K562 (cell line): ENCODE results near the gene AGAP3. TPM values are rescaled to one million over a fixed set of nuclear protein-coding genes. Genes with fewer than 3 reads are reported as not detected.

Experiments used
- ATF1 ChIP-seq, 2 experiments: fragments of 450-650 bp in 1 of 2; IDR thresholded peaks; 2 replicates each; pipeline ENCODE4 v1.6.1; 2016; ENCODE audit warnings: missing compliant biosample characterization in 1 of 2, missing genetic modification characterization in 1 of 2
- FOXJ3 ChIP-seq: sonication (generic); formaldehyde crosslinking; IDR thresholded peaks from 2 replicates; pipeline ENCODE4 v1.4.0; 2020; ENCODE audit warnings: mild to moderate bottlenecking, missing genetic modification reagents
- KLF10 ChIP-seq: fragments of 250-450 bp; sonication (Bioruptor Pico); IDR thresholded peaks from 2 replicates; pipeline ENCODE4 v1.6.1; 2021; ENCODE audit warnings: matching md5 sums
- POLR2G ChIP-seq: fragments of 200-400 bp; formaldehyde crosslinking; IDR thresholded peaks from 2 replicates; pipeline ENCODE4 v1.6.1; 2017; ENCODE audit warnings: low read depth, mild to moderate bottlenecking, antibody characterized with exemption, low read length, moderate library complexity
- RBBP5 ChIP-seq: fragments of 200-600 bp; sonication (generic); IDR thresholded peaks from 2 replicates; pipeline ENCODE4 v1.6.1; 2012; ENCODE audit warnings: borderline replicate concordance, mild to moderate bottlenecking, low read length, control low read depth, inconsistent platforms; ENCODE audit not compliant: insufficient read depth, poor library complexity, severe bottlenecking
- RCOR1 ChIP-seq, 2 experiments: IDR thresholded peaks; 2 replicates each; pipeline ENCODE4 v1.6.1; 2012; ENCODE audit warnings: low read depth in 2 of 2, low read length in 2 of 2, borderline replicate concordance in 1 of 2, improper control_type of control experiment in 1 of 2
- SIN3B ChIP-seq: fragments of 450-650 bp; IDR thresholded peaks from 2 replicates; pipeline ENCODE4 v1.6.1; 2017; ENCODE audit warnings: low read depth, mild to moderate bottlenecking, moderate library complexity
- SMAD4 ChIP-seq: fragments of 250-450 bp; sonication (Bioruptor Pico); conservative IDR thresholded peaks from 2 replicates; pipeline ENCODE4 v1.8.0; 2021; ENCODE audit warnings: inconsistent platforms, mild to moderate bottlenecking, moderate library complexity
- STAG1 ChIP-seq: sonication (generic); formaldehyde crosslinking; IDR thresholded peaks from 2 replicates; pipeline ENCODE4 v1.5.0; 2020; ENCODE audit warnings: missing genetic modification reagents, borderline replicate concordance
- TBL1XR1 ChIP-seq, 2 experiments: IDR thresholded peaks; 2 replicates each; pipeline ENCODE4 v1.6.1; 2012; ENCODE audit warnings: improper control_type of control experiment in 2 of 2, low read length in 2 of 2, mild to moderate bottlenecking in 1 of 2
- XRCC4 ChIP-seq: IDR thresholded peaks from one replicate; pipeline ENCODE4 v1.6.1; 2011; ENCODE audit not compliant: insufficient read depth, insufficient read length; ENCODE audit errors: extremely low read depth
- ZNF764 ChIP-seq: fragments of 250-450 bp; sonication (Bioruptor Pico); IDR thresholded peaks from 2 replicates; pipeline ENCODE4 v1.4.0; 2020; ENCODE audit warnings: low read depth, mild to moderate bottlenecking, moderate library complexity
- polyA plus RNA-seq, 8 experiments: library from polyadenylated mRNA; depleted of rRNA in 4 of 8; stranded (reverse) in 5 of 8; unstranded in 3 of 8; fragments of >200 nt; fragmentation: Nextera tagmentation in 2 of 8; fragmentation: Illumina TruSeq in 1 of 8; extraction: Ambion mirVana in 2 of 8; extraction: Trizol in 1 of 8; gene quantifications; 2 replicates each; pipeline versions ENCODE4 v1.2.1 to v1.2.3, GENCODE V29; 2011 to 2014; ENCODE audit warnings: inconsistent platforms in 1 of 8, missing spikeins in 1 of 8
- total RNA-seq, 7 experiments: library from RNA; depleted of rRNA in 6 of 7; stranded (reverse); fragments of >200 nt in 6 of 7; fragmentation: Illumina TruSeq in 2 of 7; extraction: Trizol in 2 of 7; gene quantifications; 2 replicates each; pipeline versions ENCODE4 v1.2.1 to v1.2.3, GENCODE V29; 2011 to 2021; ENCODE audit warnings: low replicate concordance in 1 of 7
- TF ChIP-seq, protein P1 (sequence below): fragments of 450-650 bp; formaldehyde crosslinking; IDR thresholded peaks from 2 replicates; pipeline ENCODE4 v1.4.0; 2020; ENCODE audit warnings: mild to moderate bottlenecking, moderate library complexity
- TF ChIP-seq, protein P2 (sequence below), 2 experiments: fragments of 450-650 bp; formaldehyde crosslinking in 1 of 2; IDR thresholded peaks; 2 replicates each; pipeline versions ENCODE4 v1.4.0 to v1.6.1; 2014 to 2020; ENCODE audit warnings: mild to moderate bottlenecking in 2 of 2, borderline replicate concordance in 1 of 2, low read depth in 1 of 2
- TF ChIP-seq, protein P3 (sequence below): sonication (generic); formaldehyde crosslinking; IDR thresholded peaks from 2 replicates; pipeline ENCODE4 v1.8.0; 2022; ENCODE audit warnings: mild to moderate bottlenecking, missing genetic modification reagents

The AGAP3 gene
- total and polyA plus RNA-seq, 9 of the 15 experiments (the other 6 are each of a cell fraction or from before 2014, with no cell fraction given), result 3.4 to 208 (median 62.2) TPM

DNA sequence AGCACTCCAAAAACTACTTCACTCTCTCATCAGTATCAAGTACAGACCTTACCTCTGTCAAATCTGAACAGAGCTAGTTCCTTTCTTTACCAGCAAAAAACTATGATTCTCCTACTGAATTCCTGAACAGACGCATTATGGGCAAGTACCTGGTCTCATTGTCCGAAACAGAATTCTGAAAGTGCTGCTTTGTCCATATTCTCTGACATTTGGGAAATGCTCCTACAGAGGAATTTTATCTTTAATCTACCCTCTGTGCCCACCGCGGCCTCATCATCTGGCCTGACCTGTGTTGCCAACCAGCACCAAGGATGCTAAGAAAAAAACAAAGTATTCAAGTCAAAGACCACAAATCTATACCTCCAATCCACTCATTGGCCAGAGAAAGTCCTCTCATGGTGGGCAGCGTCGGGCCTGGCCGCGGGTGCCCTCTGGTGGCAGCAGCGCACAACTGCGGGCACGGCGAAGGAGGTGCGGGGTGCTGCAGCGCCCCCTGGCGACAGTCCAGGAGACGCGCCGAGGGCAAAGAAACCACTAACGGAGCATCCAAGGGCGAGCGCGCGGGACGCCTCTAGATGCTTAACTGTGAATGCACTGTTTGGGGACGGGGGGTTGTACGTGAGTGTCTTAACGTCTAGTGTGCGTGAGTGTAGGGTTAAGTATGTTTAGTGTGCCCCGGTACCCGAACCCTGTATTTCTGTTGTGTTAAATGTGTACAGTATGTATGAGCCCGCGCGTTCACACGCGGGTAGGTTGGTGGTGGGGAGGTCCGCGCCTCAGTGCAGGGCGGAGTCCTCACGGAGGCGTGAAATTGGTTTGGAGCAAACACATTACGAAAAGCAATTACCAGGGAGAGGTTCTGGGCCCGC lies 86.2 kb downstream of the AGAP3 start (continued):
- TF ChIP-seq, protein P1, sequence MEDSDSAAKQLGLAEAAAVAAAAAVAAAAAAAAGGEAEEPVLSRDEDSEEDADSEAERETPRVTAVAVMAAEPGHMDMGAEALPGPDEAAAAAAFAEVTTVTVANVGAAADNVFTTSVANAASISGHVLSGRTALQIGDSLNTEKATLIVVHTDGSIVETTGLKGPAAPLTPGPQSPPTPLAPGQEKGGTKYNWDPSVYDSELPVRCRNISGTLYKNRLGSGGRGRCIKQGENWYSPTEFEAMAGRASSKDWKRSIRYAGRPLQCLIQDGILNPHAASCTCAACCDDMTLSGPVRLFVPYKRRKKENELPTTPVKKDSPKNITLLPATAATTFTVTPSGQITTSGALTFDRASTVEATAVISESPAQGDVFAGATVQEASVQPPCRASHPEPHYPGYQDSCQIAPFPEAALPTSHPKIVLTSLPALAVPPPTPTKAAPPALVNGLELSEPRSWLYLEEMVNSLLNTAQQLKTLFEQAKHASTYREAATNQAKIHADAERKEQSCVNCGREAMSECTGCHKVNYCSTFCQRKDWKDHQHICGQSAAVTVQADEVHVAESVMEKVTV, result peak; percentile 96
- TF ChIP-seq FOXJ3 (CRISPR knock-in tag) (no peak), KLF10 (CRISPR knock-in tag) (no peak), SMAD4 (CRISPR knock-in tag) (peak; percentile 64), ATF1 (CRISPR knock-in tag; IDR thresholded peaks at IDR 0.05) (peak; percentile 60; the same call in 1 of the 2 replicates), ATF1 (tag; IDR thresholded peaks at IDR 0.05) (peak; percentile 82), RCOR1 (IDR thresholded peaks at IDR 0.05; ENCODE audit: borderline replicate concordance in 1 of 2, low read depth in 2 of 2, low read length in 2 of 2) (peak; percentile 67 to 92; a peak in 3 of 4 replicates), STAG1 (CRISPR knock-in tag) (peak; percentile 97), POLR2G (0 out of 2 replicates have a peak, but pooled peaks have one; percentile 45), XRCC4 (no peak), RBBP5 (peak; percentile 41), ZNF764 (CRISPR knock-in tag) (0 out of 2 replicates have a peak, but pooled peaks have one; percentile 22), SIN3B (0 out of 2 replicates have a peak, but pooled peaks have one; percentile 15), TBL1XR1 (IDR thresholded peaks at IDR 0.05; ENCODE audit: low read length in 2 of 2) (peak; percentile 62 to 87; a peak in 2 of 4 replicates)
- TF ChIP-seq, protein P2, sequence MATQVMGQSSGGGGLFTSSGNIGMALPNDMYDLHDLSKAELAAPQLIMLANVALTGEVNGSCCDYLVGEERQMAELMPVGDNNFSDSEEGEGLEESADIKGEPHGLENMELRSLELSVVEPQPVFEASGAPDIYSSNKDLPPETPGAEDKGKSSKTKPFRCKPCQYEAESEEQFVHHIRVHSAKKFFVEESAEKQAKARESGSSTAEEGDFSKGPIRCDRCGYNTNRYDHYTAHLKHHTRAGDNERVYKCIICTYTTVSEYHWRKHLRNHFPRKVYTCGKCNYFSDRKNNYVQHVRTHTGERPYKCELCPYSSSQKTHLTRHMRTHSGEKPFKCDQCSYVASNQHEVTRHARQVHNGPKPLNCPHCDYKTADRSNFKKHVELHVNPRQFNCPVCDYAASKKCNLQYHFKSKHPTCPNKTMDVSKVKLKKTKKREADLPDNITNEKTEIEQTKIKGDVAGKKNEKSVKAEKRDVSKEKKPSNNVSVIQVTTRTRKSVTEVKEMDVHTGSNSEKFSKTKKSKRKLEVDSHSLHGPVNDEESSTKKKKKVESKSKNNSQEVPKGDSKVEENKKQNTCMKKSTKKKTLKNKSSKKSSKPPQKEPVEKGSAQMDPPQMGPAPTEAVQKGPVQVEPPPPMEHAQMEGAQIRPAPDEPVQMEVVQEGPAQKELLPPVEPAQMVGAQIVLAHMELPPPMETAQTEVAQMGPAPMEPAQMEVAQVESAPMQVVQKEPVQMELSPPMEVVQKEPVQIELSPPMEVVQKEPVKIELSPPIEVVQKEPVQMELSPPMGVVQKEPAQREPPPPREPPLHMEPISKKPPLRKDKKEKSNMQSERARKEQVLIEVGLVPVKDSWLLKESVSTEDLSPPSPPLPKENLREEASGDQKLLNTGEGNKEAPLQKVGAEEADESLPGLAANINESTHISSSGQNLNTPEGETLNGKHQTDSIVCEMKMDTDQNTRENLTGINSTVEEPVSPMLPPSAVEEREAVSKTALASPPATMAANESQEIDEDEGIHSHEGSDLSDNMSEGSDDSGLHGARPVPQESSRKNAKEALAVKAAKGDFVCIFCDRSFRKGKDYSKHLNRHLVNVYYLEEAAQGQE (IDR thresholded peaks at IDR 0.05; ENCODE audit: borderline replicate concordance), result peak; percentile 97
- TF ChIP-seq, protein P2 (CRISPR knock-in tag; IDR thresholded peaks at IDR 0.05; ENCODE audit: low read depth), result 0 out of 2 replicates have a peak, but pooled peaks have one; percentile 38
- TF ChIP-seq, protein P3, sequence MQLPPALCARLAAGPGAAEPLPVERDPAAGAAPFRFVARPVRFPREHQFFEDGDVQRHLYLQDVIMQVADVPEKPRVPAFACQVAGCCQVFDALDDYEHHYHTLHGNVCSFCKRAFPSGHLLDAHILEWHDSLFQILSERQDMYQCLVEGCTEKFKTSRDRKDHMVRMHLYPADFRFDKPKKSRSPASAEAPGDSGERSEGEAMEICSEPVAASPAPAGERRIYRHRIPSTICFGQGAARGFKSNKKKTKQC, result peak; percentile 88
